Activated CD8-positive, alpha-beta memory T cell treated with anti-CD3 and anti-CD28 coated beads, Interleukin-2, amount 50 U/mL, for 1 hour (primary cell): ENCODE data around the gene TMCC3.
"Not testable (repeated sequence)": the region's sequence is repeated elsewhere in the genome, so short reads cannot be mapped to it uniquely, and the experiment has no call there.

Source experiments
- DNase-seq: peaks from one replicate; pipeline ENCODE4 v3.0.0-alpha.2; 2020; ENCODE audit errors: extremely low read depth

Gene TMCC3, protein sequence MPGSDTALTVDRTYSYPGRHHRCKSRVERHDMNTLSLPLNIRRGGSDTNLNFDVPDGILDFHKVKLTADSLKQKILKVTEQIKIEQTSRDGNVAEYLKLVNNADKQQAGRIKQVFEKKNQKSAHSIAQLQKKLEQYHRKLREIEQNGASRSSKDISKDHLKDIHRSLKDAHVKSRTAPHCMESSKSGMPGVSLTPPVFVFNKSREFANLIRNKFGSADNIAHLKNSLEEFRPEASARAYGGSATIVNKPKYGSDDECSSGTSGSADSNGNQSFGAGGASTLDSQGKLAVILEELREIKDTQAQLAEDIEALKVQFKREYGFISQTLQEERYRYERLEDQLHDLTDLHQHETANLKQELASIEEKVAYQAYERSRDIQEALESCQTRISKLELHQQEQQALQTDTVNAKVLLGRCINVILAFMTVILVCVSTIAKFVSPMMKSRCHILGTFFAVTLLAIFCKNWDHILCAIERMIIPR

DNA sequence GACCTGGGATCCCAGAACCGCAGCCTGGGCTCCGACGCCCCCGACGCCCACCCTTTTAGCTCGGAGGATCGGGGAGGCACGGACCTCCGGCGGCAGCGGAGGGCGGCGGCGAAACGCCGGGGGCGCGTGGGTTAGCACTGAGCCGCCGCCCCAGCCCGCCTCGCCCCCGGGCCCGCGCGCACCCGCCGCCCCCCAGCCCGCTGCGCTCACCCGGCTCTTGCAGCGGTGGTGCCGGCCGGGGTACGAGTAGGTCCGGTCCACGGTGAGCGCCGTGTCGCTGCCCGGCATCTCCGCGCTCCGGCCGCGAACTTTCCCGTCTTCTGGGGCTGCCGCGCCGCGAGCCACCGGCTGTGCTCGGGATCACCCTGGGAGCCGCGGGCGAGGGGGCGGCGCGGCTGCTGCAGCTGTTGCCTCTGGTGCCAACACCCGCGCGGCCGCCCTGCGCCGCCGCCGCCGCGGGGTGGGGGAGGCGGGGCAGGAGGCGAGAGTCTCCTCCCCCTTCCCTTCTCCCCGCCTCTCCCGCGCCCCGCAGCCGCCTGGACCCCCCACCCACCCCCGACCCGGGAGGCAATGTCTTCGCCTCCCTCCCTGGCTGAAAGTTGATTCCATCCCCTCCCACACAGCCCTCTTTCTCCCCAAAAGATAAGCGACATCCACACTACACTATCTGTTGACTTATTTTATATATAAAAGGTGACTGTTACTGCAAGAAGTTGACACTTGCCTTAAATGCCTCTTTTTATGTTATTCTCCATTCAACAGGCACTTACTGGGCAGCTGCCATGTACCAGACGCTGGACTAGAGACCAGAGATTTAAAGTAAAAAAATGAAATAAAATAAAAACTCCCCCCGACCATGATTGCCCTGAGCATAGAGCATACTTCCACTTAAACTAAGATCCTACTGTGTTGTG, at the start of gene TMCC3:
TSS of gene TMCC3 (minus strand) at position 415 of the 914 bp plus-strand sequence. CDS start at position 288, 127 bp downstream.
- no peak for DNase-seq

DNA sequence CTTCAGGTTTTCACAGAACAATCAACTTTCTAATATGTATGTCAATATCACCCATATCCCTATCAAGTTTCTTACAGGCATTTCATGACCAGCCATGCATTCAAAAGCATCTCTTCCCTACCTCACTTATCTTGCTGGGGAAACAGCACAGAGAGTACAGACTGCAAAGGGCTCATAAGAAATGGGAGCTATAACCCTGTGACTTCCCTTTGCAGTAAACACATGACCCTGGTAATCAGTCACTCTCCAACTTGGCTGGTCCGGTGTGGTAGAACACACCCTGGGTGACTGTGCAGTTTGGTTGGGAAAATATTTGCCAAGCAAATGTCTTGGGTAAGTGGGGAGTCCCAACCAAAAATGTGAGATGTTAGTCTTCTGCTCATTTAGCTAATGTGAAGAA, 49.4 kb upstream of the TMCC3 start:
- DNase-seq = no peak

DNA sequence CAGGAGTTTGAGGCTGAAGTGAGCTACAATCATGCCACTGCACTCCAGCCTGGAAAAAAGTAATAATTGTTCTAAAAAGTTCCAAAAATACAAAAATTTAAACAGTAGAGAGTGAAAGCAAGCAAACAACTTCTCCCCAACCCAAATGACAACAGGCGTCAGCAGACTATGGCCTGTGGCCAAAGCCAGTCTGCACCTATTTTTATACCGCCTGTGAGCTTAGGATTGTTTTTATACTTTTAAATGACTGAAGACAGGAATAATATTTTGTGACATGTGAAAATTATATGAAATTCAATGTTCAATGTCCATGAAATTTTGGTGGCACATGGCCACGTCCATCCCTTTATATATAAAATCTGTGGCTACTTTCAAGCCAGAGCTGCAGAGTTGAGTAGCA, 48.2 kb upstream of the TMCC3 start:
- DNase-seq = no peak

DNA sequence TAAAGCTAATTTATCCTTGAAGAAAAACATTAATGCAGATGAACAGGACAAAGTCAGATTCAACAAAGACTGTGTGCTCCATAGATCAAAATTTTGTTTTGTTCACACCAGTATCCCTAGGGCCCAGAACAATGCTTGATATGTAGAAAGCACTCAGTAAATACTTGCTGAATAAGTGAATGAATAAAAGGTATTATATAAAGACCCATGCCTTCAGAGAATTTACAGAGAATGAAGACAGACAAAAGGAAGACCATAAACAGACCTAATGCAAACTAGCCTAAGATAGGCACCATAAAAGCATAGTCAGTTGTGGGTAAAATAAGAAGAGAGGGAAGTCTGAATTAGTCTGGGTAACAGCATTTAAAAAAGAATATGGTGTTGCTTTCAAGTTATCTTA, 47.3 kb upstream of the TMCC3 start:
- DNase-seq = no peak

DNA sequence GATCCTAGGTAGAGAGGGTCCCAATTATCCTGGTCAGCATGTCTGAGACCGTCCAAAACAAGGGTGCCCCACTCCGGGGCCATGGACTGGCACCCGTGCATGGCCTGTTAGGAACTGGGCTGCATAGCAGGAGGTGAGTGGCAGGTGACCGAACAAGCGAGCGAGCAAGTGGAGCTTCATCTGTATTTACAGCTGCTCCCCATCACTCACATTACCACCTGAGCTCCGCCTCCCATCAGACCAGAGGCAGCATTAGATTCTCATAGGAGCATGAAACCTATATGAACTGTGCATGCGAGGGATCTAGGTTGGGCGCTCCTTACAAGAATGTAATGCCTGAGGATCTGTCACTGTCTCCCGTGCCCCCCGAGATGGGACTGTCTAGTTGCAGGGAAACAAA, 44.4 kb upstream of the TMCC3 start:
- no peak for DNase-seq

DNA sequence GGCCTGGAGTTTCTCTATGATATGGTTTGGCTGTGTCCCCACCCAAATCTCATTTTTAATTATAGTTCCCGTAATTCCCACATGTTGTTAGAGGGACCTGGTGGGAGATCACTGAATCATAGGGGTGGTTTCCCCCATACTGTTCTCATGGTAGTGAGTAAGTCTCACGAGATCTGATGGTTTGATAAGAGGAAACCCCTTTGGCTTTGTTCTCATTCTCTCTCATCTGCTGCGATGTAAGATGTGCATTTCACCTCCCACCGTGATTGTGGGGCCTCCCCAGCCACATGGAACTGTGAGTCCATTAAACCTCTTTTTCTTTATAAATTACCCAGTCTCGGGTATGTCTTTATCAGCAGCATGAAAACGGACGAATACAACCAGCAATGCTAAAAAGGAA, 42.5 kb upstream of the TMCC3 start:
- DNase-seq = not testable (repeated sequence)

DNA sequence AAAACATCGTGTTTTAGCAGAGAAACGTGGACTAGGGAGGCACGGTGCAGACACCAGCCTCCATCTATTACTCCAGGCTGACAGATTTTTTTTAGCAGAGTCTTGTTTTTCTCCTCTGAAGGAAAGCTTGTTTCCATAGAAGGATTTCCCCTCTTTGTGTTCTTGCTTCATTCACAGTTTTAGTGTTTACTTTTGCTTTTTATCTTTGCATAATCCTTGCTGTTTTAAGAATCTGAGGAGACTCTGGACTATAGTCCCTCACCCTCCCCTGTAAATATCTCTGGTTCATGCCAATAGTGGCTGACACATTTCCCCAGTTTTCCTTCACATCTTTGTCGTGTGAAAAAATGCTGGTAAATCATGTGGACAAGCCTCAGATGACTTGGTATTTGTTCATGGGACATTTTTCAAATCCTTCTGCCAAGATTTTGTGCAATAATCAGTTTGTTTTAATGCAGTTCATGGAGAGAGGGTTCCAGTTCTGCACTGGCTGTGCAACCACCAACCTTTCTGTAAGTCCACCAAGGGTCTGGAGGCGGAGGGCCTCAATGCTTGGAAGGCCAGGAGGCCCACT, 39.9 kb upstream of the TMCC3 start:
- DNase-seq = no peak

DNA sequence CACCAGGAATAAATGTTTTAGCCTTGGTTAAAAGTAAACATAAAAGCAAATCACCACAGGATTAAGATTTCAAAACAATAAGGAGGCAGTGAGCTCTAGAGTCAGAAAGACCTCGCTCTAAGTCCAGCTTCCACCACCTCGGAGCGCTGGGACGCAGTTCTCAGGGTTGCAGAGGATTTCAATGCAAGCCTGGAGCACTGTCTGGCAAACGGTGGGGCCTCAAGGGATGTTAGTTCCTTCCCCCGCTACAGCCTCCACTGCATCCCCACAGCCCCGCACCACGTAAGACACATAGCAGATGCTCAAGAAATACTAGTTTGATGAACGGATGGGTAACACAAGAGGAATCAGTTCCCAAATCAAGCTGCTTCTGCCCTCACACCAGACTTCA, 39.3 kb upstream of the TMCC3 start:
- no peak for DNase-seq

DNA sequence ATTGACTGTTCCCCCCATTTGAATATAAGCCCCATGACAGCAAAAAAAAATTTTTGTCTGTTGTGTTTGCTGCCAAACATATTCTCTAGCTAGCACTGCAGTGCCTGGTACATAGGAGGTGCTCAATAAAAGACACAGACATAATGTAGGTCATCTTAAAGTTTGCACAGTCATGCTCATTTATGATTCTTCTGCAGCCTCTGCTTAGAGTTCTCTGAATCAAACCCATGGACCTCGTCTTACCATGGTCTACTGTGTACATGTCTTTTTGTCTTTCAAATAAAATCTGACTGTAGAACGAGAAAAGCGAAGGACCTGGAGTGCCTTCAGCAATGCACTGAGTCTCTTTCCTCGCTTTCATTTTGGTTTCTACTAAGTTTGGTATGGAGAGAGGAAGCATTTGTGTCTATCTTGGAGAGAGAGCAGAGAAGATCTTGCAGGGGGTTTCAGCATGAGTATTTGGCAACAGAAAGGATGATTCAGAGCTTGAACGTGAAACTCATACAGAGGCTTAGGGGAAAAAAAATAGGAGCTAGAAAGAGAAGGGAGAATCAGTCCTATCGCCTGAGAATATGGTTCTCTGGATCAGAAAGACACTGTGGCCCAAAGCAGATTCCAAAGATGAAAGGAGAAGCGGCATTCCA, 38.8 kb upstream of the TMCC3 start:
- no peak for DNase-seq

DNA sequence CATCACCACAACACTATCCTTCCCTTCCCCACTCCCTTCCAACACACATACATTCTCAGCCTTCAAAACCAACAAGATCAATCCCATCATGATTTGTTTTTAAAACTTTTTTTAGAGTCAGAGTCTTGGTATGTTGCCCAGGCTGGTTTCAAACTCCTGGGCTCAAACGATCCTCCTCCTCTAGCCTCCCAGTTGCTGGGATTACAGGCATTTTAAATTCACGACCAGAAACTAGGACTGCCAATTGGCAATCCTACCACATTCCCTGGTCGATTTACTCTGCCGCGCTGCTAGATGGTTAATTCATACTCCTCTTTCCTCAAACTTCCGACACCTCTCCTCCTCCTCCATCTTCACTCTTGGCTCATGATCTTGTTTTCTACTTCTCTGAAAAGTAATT, 37.5 kb upstream of the TMCC3 start:
- no peak for DNase-seq

DNA sequence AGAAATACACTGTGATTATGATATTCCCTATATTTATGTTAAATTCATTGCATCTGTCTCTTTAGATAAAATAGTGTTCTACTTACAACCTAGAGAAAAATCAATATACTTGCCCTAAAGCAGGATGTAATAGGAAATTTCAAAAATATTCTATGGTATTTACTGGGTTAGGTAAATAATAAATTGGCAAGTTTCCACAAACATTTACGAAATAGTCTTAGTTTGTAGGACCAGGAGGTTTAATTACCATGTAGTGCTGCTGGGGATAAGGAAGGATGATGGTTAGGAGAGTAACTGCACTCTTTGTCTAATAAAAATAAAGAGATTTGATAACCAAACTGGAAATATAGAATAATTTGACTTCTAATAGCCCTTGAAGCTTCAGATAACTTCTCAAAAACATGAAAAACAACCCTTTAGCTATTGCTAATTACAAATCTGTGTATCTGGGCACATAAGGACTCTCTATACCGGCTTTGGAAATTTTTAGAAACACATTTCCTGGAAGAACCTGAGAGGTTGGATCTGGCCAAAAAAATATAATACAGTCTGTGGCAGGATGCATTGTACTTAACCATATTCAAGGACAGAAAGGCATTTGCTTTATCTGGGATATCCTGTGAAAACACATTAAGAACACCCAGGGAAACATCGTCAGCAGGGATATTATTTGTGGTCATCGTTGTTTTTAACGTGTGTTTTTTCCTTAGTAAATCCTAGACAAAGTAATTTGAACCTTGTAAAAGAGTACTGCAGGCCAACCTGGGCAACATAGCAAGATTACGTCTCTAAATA, 36.7 kb upstream of the TMCC3 start:
- DNase-seq = no peak

DNA sequence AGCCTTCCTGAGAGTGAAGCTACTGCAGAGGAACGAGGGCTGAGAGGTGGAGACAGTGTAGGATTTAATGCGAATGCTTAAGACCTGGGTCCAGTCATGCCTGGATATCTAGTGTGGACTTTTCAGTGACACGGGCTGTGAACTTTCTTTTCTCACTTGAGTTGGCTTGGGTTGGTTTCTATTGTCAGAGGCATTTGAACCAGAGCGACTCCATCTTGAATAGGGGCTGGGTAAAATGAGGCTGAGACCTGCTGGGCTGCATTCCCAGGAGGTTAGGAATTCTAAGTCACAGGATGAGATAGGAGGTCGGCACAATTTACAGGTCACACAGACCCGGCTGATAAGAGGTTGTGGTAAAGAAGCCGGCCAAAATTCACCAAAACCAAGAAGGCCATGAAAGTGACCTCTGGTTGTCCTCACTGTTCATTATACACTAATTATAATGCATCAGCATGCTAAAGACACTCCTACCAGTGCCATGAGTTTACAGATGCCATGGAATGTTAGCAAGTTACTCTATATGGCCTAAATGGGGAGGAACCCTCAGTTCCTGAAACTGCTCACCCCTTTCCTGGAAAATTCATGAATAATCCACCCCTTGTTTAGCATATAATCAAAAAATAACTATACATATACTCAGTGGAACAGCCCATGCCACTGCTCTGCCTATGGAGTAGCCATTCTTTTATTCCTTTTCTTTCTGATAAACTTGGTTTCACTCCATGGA, 34.2 kb upstream of the TMCC3 start:
- DNase-seq = no peak

DNA sequence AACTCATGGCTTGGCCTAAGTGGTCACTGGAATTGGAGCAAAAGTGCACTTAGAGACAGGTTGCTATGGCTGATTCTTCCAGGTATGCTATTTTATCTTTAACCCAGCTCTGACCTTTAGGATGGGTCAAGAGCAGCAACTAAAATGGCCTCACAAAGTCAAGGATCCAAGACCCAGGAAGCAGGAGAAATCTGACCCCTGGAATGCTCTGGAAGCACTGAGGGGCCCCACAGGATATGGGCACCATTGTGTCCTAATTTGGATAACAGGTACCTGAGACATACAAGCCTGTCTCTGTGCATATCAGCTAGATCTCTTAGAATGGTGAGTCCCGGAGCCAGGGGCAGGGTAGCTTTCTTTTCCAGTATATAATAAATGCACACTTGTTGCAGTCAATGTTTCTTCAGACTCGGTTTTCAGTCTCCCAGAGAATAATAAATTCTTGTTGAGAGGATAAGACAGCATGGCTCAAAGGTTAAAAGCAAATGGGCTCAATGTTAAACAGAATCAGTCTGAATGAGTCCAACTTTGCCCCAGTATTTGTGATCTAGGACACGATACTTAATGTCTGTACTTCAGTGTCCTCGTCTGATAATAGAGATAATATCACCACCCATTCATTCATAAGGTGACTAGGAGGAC, 29.3 kb upstream of the TMCC3 start:
- DNase-seq = no peak

DNA sequence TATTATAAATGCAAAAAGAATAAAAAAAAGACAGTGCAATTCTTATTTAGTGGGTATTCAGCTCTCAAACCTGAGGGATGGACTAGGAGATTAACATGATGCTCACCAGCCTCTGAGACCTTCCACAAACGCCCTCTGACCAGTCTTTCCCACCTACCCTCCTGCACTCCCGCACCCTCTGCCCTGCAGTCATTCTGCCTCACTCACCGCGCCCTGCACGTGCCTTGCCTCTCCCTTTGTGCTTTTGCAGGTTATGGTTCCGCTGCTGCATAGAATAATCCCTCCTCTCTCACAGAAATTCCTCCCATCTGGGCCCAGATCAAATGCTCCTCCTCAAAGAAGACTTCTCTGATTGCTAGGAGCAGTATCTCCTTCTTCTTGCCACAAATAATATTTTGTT, 28.5 kb upstream of the TMCC3 start:
- no peak for DNase-seq

DNA sequence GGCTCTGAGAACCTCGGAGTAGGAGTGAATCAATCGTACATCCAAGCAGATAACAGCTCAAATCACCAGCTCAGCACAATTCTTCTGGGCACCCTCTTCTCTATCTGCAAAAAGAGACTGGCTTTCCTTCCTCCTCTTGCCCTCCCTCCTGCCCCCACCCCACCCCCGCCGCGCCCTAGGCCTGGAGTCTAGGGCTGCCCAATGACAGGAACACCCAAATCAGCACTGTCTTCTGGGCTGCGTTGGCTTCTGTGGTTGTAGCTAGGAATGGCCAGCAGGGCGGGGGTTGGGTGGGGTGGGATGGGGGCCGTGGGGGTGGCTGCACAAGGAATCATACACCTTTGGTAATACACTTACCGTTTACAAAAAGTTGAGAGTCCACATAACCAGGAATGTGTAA, 28.0 kb upstream of the TMCC3 start:
- no peak for DNase-seq

DNA sequence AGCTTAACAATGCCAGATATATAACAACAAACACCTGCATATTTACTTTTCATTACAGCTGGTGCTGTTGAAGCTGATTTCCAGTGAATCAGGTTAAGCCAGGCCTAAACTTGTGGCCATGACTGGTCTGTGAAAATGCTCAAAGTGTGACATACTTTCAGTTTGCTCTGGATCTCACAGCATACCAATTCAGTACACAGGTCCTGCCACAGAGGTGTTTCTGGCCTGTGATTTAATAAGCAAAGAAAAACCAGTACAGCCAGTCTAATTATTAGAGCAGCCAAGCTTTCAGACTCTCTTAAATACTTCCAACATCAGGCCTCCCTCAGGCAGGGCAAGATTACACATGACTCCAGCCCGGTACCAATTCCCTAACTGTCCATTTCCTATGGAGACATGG, 27.4 kb upstream of the TMCC3 start:
- DNase-seq = no peak

DNA sequence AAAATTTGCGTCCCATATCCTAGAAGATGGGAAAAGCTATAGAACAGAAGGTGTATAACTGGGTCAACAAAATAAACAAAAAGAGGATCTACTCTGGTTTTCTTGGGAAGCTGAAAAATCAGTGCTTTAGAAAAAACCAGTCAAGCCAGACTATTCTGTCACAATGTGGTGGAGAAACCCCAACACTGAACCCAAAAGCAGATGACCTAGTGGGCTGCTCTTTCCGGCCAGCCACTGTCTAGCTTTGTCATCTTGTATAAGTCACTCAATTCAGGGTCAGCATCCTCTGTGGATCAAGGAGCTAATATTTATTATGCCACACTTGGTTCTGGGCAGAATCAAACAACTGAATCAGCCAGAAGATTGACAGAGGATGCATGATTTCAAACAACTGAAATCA, 26.6 kb upstream of the TMCC3 start:
- DNase-seq = no peak

DNA sequence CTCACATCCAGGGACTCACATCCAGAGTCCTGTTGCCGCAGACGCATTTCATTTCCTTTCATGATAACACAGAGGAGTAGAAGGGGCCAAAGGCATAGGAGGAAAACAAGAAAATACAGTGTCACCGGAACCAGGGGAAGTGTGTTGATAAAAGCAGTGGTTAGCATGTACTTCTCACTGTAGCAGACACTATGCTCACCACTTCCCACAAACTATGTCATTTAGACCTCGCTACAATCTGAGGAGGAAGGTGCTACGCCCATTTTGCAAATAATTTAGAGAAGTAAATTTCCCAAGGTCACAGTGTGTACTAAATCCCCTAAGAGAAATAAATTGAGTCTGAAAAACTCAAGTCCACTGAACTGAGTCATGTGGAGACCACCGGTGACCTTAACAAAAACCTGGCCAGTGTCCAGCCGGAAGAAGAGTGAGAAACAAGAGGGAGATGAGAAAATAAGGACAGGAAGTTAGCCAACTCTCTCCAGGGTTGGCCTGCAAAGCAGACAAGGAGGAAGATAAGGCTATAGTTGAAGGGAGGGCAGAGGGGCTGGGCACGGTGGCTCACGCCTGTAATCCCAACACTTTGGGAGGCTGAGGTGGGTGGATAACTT, 25.8 kb upstream of the TMCC3 start:
- DNase-seq = no peak

DNA sequence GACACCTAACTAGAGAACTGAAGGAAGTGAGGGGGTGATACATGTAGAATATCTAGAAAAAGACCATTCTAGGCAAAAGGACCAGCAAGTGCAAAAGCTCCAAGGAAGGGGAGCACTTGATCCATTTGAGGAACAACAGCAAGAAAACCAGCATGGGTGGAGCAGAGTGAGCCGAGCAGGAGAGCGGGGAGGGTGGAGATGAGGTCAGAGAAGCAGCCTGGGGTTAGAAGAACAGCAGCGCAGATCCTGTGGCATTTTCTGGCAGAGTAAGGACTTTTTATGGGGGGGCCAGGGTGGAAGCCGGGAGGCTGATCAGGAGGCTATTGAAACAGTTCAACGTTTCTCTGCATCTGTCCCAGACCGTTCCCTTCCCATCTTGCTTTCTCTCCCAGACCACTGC, 24.5 kb upstream of the TMCC3 start:
- DNase-seq = no peak

DNA sequence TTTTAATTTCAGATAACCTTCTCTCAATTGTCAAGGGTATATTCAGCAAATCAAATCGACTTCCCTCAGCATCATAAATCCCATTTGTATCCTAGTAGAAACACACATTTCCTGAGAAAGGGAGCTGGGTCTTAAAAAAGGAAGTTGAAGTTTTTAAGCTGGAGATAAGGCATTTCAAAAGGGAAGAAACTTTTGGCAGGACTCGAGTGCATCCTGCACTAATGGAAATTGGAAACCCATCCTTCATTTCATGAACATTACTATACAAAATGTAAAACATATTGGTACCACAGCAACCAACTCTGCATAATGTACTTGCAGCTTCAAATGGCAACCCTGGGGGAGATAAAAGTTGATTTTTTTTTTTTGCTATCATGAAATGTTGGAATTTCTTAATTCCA, 23.7 kb upstream of the TMCC3 start:
- no peak for DNase-seq
